GM06990 (cell line): ENCODE results near the gene INPP1.

Experiments used
- DNase-seq: peaks from one replicate; pipeline ENCODE4 v3.0.0-alpha.2; 2011; ENCODE audit not compliant: insufficient read length; ENCODE audit errors: extremely low read depth
- H3K27me3 ChIP-seq: replicated peaks from 2 replicates; pipeline ENCODE4 v1.6.0; 2011; ENCODE audit warnings: low read length; ENCODE audit not compliant: control insufficient read depth, insufficient read depth
- H3K36me3 ChIP-seq: 2 replicates; pipeline ENCODE4 v1.5.1; 2011; ENCODE audit warnings: low read length; ENCODE audit not compliant: control insufficient read depth, insufficient read depth
- H3K4me3 ChIP-seq: replicated peaks from 2 replicates; pipeline ENCODE4 v1.5.1; 2011; ENCODE audit warnings: low read depth, mild to moderate bottlenecking, control low read depth, low read length
- CTCF ChIP-seq: IDR thresholded peaks from 2 replicates; pipeline ENCODE4 v1.5.1; 2011; ENCODE audit warnings: low read length, control low read depth, mild to moderate bottlenecking, inconsistent platforms; ENCODE audit not compliant: insufficient read depth, poor library complexity, severe bottlenecking

Gene INPP1

GRCh38 chr2:190413421-190413820 is 70.0 kb downstream of the INPP1 start:
- no peaks in the 10 kb centered on the region for H3K36me3 ChIP-seq
- DNase-seq, result no peak
- H3K27me3 ChIP-seq, result no peaks in the 10 kb centered on the region
- H3K4me3 ChIP-seq, result no peak overlapping the region
- TF ChIP-seq CTCF, result no peak

- DNase-seq, result no peak
- H3K4me3 ChIP-seq, result no peak overlapping the region
- no peak for TF ChIP-seq CTCF
These were observed 71.9 kb downstream of the INPP1 start for GRCh38 chr2:190415251-190415650.

GRCh38 chr2:190415794-190416775 is 72.7 kb downstream of the INPP1 start:
- DNase-seq, result no peak
- Histone ChIP-seq H3K36me3 (no peaks in the 10 kb centered on the region), H3K4me3 (no peak overlapping the region), H3K27me3 (no peaks in the 10 kb centered on the region)
- TF ChIP-seq CTCF, result no peak

More at GRCh38 chr2:190415251-190415650, 71.9 kb downstream of the INPP1 start:
- no peaks in the 10 kb centered on the region for H3K36me3 ChIP-seq
- no peaks in the 10 kb centered on the region for H3K27me3 ChIP-seq

GRCh38 chr2:190417045-190417842 is 73.9 kb downstream of the INPP1 start:
- H3K4me3 ChIP-seq, result no peak overlapping the region
- DNase-seq, result no peak
- H3K27me3 ChIP-seq, result no peaks in the 10 kb centered on the region
- H3K36me3 ChIP-seq, result no peaks in the 10 kb centered on the region
- TF ChIP-seq CTCF, result no peak

- Histone ChIP-seq H3K36me3 (no peaks in the 10 kb centered on the region), H3K27me3 (no peaks in the 10 kb centered on the region), H3K4me3 (no peak overlapping the region)
- DNase-seq, result no peak
- TF ChIP-seq CTCF, result no peak
These were observed 75.3 kb downstream of the INPP1 start for GRCh38 chr2:190418727-190419126.
